ELF-1 (cell line): ENCODE measurements around the gene HOOK1.
A peak's percentile ranks its signal among the peaks of the same experiment; 100 is the strongest.
"Not testable (repeated sequence)": the region's sequence is repeated elsewhere in the genome, so short reads cannot be mapped to it uniquely, and the experiment has no call there.

Experiments used
- DNase-seq: peaks from one replicate; pipeline ENCODE4 v3.0.0-alpha.2; 2016; ENCODE audit warnings: low read depth, low spot score

The HOOK1 gene

DNA sequence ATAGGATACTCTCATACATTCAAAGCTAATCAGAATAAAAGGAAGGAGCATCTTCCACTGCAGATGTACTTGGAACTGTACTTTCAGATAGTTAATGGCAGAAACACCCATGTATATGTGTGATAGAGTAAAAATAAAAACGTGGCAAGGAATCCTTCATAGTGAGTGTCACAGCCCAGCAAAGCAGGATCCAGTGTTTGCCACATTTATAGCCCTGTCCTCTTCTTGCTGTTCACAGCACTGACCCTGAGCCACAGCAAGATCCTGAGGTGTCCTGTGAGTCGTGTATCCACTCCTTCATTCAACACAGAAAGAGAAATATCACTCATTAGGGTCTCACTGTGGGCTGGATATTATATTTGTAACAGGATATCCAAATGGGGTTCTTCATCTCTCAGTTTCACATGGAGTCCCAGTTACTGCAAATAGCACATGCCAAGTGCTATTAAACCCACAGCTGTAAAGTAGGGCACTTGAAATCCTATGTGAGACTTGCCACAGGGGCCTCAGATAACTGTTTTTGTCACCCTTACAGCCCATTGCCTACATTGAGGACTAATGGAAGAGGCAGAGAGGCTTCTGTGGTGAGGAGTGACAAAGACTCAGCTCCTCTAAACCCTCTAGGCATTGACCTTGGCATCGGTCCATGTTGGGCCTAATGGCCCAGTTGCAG, 70.5 kb downstream of the HOOK1 start:
- DNase-seq, result no peak

DNA sequence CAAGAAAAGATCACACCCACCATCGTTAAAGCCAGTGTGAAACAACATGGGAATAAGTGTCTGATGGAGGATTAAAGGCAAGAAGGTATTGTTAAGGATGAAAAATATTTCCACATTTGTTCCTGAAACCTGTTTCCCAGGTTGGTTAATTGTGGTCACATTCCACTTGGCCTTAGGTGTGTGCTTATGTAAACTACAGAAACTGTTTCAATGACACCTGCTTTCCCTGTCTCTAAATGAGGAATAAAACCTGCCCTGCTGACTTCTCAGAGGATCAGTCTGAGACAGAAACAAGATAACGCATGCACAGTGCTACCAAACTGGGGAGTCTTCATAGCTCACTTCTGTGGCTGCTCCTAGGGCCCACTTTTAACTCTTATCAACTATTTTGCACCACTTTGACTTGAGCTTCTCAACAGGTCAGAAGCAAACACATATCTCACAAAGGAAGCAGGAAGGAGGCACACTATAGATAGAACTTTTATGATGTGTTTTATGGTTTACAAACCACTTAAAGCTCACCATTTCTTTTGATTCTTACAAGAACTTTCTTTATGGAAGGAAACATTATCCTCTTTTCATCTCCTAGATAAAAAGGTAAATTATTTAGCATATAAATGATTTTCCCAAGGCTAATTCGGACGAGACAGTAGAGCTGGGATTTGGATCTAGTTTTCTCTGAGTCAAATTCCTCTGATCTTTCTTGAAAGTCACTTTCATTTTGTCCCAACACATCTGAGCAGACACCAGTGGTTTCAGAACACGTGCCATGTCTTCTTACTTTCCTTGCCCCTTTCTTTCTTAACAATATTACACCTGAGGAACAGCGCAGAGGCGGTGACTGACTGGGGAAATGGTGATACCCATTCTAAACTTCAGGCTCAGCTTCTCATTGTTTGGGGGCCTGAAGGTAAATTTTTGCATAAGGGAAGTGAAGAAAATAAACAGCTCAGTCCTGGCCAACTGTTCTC, 78.4 kb downstream of the HOOK1 start:
- no peak for DNase-seq

GRCh38 chr1:59897165-59897564, 82.4 kb downstream of the HOOK1 start:
- DNase-seq, result no peak

- DNase-seq, result no peak
These were observed 84.2 kb downstream of the HOOK1 start for GRCh38 chr1:59898927-59899326.

DNA sequence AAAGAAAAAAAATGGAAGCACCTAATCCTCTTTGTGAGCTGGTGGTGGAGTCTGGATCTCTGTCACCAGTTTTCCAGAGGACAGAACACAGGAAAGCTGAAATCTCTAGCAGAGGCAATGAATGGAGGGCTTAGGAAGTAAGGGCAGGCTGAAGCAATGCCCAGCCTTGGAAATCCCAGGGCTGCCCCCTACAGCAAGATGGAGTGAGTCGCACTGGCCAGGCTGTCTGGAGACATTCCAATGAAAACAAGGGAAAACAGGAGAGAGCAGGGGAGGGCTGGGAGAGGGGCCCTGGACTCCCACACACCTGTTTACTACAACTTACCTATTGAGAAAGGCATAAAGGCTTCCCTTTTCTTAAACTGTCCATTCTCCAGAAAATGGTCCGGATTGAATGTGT, 85.9 kb downstream of the HOOK1 start:
- DNase-seq, result peak; percentile 27

GRCh38 chr1:59901770-59902388, 87.1 kb downstream of the HOOK1 start:
- DNase-seq, result no peak

- no peak for DNase-seq
These were observed 88.5 kb downstream of the HOOK1 start for GRCh38 chr1:59903141-59903754.

GRCh38 chr1:59906931-59907330, 92.2 kb downstream of the HOOK1 start:
- no peak for DNase-seq

GRCh38 chr1:59908084-59908483, 93.3 kb downstream of the HOOK1 start:
- DNase-seq, result no peak

DNA sequence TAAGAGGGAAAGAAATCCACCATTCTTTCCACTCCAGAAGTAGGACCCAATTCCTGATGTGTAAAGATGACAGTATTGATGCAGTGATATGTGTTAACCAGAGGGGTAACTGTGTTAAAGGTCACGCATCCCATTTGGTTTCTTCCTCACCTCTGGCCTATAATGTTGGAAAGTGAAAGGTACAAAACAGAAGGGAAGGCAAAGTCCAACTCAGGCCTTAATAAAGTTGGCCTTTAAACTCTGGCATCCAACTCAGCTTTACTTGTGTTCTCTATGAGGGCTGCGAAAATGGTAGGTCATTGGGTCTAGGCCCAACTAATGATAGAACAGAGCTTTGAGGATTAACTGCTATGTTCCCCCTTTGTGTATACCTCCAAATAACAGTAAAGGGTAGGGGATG, 93.9 kb downstream of the HOOK1 start:
- no peak for DNase-seq

DNA sequence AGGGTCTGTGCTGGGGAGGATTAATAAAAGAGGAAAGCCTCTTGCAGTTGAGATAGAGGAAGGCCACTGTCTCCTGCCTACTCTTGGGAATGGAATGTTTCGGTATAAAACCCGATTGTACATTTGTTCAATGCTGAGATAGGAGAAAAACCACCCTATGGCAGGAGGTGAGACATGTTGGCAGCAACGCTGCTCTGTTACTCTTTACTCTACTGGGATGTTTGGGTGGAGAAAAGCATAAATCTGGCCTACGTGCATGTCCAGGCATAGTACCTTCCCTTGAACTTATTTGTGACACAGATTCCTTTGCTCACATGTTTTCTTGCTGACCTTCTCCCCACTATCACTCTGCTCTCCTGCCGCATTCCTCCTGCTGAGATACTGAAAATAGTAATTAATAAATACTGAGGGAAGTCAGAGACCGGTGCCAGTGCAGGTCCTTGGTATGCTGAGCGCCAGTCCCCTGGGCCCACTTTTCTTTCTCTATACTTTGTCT, 100.1 kb downstream of the HOOK1 start:
- DNase-seq, result not testable (repeated sequence)

GRCh38 chr1:59915516-59915915, 100.8 kb downstream of the HOOK1 start:
- no peak for DNase-seq

GRCh38 chr1:59917026-59917784, 102.5 kb downstream of the HOOK1 start:
- DNase-seq, result no peak

DNA sequence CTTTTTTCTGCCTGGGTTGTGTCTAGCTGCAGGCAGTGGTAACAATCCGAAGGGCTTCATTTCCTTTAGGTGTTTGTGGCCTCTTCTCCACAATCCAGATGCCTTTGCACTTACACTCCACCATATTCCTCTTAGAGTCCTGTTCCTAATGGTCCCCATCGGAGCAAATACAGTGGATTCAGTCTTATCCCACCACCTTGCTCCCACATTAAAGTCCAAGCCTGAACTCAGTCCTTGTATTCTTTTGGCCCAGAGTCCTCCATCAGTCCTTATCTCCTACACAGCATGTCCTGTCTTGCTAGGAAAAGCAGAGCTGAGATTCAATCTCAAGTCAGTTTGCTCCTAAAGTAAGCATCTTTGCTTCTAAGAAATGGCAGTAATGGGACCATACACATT, 103.0 kb downstream of the HOOK1 start:
- no peak for DNase-seq

- no peak for DNase-seq
These were observed 105.0 kb downstream of the HOOK1 start for GRCh38 chr1:59919746-59920145.

GRCh38 chr1:59921258-59921899, 106.6 kb downstream of the HOOK1 start:
- not testable (repeated sequence) for DNase-seq

GRCh38 chr1:59924653-59925052, 109.9 kb downstream of the HOOK1 start:
- DNase-seq, result no peak
